IPS-18c (cell line): Measurements from ENCODE around the gene PLA2G4A.

Source experiments
- H3K4me3 ChIP-seq: 2 replicates; pipeline ENCODE4 v1.7.0; 2013; ENCODE audit warnings: low read depth, mild to moderate bottlenecking, low read length, moderate library complexity; ENCODE audit not compliant: insufficient read depth
- H3K9me3 ChIP-seq: one replicate; pipeline ENCODE4 v1.6.1; 2013; ENCODE audit warnings: mild to moderate bottlenecking, low read length, moderate library complexity; ENCODE audit not compliant: control insufficient read depth, insufficient read depth

Gene PLA2G4A

DNA sequence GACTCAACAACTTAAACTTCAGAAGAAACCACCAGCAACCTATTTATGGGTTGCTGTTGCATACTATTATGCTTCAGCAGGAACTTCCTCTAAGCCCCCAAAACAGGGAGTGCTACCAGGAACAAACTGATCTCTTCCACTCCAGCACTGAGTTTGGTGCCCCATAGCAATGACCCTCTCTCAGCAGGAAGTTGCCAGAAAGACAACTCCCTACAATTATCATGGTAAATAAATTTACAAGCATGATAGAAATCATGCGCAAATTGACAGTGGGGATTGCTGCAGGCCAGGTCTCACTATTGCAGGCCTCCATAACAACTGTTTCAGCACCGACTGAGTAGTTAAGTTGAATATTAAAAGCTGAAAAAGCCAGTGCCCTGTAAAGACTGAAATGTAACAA is 180.6 kb downstream of the PLA2G4A start:
- H3K9me3 ChIP-seq = peaks cover 3% of the 10 kb centered on the region
- H3K4me3 ChIP-seq = no peak overlapping the region

DNA sequence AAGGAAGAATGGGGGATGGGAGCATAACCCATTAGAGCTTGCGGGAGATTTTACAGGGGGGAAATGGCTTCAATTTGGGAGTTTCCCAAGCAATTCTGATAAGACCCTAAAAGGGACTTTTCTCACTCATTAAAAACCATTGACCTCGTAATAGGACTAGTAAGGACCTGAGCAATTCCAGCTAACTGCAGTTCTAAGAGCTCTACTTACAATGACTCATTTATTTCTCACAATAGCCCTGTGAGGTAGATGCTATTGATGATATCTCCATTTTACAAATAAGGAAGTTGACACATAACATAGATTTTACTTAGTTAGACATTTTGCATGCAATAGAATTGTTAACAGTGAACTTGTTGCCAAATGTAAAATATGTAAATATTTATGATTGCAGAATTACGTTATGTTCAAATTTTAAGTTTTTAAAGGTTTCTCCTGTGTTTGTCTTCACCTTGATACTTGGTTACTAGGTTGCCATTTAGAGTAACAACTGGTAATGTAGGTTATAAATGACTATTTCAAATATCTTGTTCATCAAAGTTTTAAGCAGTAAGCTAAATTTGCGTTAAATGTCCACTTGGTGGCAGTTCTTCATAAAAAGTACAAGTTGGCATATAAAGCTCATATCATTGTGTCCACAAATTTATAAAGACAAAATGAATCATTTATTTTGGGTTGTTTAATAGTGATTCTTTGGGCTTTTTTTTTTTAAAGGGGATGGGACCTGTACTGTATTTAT is 182.0 kb downstream of the PLA2G4A start:
- H3K9me3 ChIP-seq = peaks cover 3% of the 10 kb centered on the region
- H3K4me3 ChIP-seq = no peak overlapping the region

DNA sequence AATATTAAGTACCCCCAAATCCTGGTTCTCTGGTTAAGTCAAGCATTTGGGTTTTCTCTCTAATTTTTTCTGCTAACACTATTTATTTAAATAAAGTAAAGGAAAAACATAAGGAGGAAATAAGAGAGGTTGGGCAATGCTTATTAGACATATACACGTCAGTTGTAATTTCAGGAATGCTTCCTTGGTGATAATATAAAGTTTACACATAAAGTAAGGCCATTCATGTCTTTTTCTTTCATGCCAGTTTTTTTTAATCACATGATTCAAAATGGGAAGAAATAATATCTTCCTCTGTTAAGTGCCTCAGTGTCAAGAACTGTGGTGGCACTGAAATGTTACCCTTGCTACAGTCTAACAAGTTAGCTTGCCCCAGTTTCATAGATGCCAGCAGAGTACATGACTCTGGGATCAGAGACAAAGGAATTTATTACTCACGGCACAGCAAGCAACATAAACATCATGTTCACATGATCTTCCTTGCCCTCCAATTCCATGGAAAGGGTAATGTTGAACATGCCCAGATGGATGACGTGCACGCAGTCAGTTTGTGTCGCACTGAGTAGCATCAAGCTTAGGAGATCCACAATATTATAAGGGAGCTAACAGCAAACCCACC is 184.9 kb downstream of the PLA2G4A start:
- Histone ChIP-seq H3K4me3 (no peak overlapping the region), H3K9me3 (peaks cover 3% of the 10 kb centered on the region)

DNA sequence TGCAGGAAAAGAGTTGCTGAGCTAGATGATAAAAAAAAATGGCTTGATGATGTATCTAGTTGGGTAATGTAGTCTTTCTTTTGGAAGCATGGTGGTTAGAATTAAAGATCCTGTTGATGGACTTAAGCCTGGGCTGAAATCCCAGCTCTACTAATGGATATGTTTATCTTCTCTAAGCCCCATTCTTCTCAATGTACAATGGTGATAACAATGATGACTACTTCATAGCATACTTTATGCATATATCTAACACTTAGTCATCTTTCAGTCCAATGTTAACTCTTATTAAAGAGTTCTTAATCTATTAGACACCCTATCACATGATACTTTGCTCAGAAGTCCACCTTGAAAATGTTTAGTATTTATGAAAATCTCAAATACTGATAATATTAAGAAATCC is 189.5 kb downstream of the PLA2G4A start:
- Histone ChIP-seq H3K4me3 (no peak overlapping the region), H3K9me3 (no peaks in the 10 kb centered on the region)

DNA sequence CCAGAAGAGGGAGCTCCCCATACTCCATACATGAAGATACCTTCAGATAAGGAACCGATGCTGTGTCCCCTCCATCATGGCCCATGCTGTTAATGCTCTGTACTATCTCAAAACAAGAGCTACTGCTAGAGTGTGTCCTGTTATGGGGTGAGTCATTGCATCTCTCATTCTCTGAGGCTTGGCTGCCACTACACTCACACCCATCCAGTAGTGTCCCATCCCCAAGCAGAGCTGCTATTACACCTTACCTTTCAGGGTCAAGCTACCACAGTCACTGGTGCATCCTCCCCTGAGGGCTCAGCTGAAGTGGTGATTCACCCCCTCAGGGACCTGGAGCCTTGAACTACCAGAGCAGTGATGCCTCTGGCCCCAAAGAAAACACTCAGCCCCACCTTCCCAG is 198.5 kb downstream of the PLA2G4A start:
- Histone ChIP-seq H3K4me3 (no peak overlapping the region), H3K9me3 (peaks cover 2% of the 10 kb centered on the region)

DNA sequence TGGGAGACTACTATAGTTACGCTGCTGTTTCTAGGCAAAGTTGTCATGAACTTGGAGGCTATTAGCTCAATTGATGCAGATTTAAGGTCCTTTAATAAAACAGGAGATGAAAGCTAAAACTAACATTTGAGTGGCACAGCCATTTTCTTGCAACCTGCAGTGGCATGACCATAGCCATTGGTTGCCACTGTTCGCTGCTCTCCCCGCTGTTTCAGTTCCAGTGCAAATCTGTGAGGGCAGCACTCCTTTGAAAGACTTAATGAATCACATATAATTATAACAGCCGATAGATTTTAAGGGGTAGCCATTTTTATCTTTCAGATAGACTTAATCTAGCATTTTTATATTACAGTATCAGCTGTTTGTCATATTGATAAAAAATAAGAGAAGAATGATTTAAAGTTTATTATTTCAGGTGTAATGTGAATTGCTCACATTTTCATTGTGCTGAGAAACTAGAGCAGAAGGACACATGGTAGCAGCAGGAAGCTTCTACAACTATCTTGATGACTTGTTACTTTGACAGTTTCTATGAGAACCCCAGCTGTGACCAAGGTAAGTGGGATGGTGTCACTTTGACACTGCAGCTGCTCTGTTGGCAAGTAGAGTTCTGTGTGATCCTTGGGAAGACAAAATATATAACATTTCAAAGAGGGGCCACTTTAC is 203.7 kb downstream of the PLA2G4A start:
- Histone ChIP-seq H3K4me3 (no peak overlapping the region), H3K9me3 (peaks cover 2% of the 10 kb centered on the region)

DNA sequence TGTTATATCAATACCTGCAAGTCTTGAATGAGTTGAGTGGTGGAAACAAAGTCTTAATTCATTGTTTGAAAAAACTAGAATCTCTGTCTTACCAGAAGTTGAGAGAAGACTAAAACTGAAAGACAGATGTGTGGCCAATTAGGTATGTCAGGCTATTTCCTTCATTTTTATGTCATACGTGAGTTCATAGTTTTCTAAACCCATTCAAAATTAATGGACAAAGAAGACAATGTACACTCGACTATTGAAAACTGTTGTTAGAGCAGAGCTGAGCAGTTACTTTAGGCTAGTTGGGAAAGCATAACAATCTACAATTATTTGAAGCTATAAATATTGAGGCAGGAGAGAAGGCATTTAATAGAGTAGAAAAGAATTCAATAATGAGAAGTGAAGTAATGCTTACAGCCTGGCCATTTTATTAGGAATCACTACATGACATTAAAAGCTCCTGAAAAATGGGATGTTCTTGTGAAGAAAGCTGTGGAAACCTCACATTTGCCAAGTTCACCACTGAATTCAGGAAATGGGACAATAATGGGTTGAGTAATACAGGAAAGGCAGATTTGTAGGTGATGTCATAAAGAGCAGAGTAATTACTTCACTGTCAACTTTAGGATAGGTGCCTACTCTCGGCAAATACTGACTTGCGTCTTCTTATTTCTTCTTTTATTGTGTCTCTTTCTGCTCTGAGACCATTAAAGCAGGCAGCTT is 204.4 kb downstream of the PLA2G4A start:
- no peak overlapping the region for H3K4me3 ChIP-seq
- peaks cover 2% of the 10 kb centered on the region for H3K9me3 ChIP-seq

DNA sequence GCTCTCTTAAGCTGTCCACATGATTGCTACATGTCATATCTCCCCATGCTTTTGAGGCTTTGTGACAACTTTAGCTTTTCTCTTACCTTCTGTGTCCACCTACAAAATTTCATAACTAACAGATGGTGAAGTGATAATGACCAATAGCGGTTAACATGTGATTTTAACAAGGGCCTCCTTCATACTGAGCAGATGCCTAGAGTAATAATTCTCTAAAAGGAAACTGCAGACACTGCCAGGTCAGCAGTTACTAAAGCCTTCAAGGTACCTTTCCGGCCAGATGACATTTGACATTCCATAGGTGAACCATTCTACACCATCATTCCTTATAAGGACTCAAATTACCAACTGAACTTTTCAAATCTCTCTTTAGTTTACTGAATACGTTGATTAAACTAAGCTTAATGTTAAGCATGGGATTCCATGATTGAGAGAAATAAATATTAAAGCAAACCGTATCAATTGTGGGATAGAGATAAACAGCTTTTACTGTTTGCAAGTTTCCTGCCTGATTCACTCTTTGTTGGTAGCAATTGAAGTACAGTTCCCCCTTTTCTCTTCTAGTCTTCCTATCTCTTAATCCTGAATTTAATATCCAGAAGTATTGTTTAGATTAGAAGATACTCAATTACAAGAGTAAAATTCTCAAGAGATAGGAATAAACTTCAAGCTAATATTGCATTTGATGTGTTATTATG is 205.1 kb downstream of the PLA2G4A start:
- peaks cover 2% of the 10 kb centered on the region for H3K9me3 ChIP-seq
- no peak overlapping the region for H3K4me3 ChIP-seq

DNA sequence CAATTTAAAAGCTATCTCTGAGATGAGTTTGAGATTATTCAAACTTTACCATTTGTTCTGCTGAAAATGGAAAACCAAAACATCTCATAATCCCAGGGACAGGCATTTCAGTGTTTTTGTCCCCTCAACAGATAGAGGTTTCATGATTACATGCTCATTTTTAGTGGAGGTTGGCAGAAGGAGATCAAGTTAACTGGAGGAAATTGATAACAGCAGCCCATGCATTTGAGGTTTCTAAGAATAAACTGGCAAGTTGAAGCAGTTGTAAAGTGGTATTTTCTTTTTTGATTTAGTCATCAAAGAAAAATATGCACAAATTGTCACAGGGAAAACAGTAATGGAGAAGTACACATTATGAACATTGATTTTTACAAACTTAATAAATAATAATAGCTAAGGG is 205.8 kb downstream of the PLA2G4A start:
- no peak overlapping the region for H3K4me3 ChIP-seq
- peaks cover 2% of the 10 kb centered on the region for H3K9me3 ChIP-seq

DNA sequence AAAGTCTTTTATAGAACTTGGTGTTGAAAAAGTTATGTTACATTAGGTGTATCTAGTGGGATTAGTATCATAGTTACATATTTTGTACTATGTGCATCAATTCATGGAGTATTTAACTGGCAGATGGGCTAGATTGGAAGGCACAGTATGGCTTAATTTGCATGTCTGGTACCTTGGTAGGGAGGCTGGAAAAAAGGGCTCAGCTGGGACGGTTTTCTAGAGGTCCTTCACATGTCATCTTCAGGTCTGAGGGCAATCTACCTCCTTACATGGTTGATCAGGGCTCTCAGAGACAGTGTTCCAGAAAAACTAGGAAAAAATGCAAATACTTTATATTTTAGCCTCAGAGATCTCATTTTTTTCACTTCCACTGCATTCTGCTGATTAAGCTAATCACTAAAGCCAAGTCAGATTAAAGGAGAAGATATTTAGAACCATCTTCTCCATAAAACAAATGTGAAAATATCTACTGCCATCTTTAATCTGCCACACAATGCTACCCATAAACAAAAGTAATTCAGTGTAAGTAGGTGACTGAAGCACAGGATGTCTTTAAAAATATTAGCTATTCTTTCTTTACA is 209.3 kb downstream of the PLA2G4A start:
- no peaks in the 10 kb centered on the region for H3K9me3 ChIP-seq
- H3K4me3 ChIP-seq = no peak overlapping the region
